K562 (cell line): Measurements from ENCODE around the gene UBE2E2.

Source experiments
- CTCF ChIP-seq, 3 experiments: IDR thresholded peaks in 2 of 3; conservative IDR thresholded peaks in 1 of 3; 2 replicates each; pipeline ENCODE4 v1.5.1; 2011 to 2012; ENCODE audit warnings: low read length in 3 of 3, mild to moderate bottlenecking in 3 of 3, control low read depth in 2 of 3, improper control_type of control experiment in 1 of 3, inconsistent platforms in 1 of 3, low read depth in 1 of 3, mixed read lengths in 1 of 3, moderate library complexity in 1 of 3; ENCODE audit not compliant: insufficient read depth in 2 of 3
- EP300 ChIP-seq: IDR thresholded peaks from 2 replicates; pipeline ENCODE4 v1.6.1; 2012; ENCODE audit warnings: low read length, improper control_type of control experiment
- NR2C2 ChIP-seq, 2 experiments: fragments of 200-800 bp in 1 of 2; sonication (Bioruptor generic) in 1 of 2; sonication (generic) in 1 of 2; formaldehyde crosslinking in 1 of 2; IDR thresholded peaks; 2 replicates each; pipeline versions ENCODE4 v1.6.1 to v1.8.0; 2016 to 2022; ENCODE audit warnings: mild to moderate bottlenecking in 1 of 2, missing compliant biosample characterization in 1 of 2, missing genetic modification characterization in 1 of 2, missing genetic modification reagents in 1 of 2
- USF1 ChIP-seq: sonication (generic); formaldehyde crosslinking; IDR thresholded peaks from 2 replicates; pipeline ENCODE4 v1.9.0; 2022; ENCODE audit warnings: mild to moderate bottlenecking, missing genetic modification reagents
- VEZF1 ChIP-seq: fragments of 200-800 bp; sonication (Bioruptor generic); IDR thresholded peaks from 2 replicates; pipeline ENCODE4 v1.6.1; 2017; ENCODE audit warnings: missing genetic modification characterization, missing compliant biosample characterization
- ZNF639 ChIP-seq, 2 experiments: fragments of 200-800 bp in 1 of 2; sonication (Bioruptor generic) in 1 of 2; sonication (generic) in 1 of 2; formaldehyde crosslinking in 1 of 2; IDR thresholded peaks in 1 of 2; conservative IDR thresholded peaks in 1 of 2; 2 replicates each; pipeline versions ENCODE4 v1.5.0 to v1.6.1; 2016 to 2020; ENCODE audit warnings: missing compliant biosample characterization in 1 of 2, missing genetic modification characterization in 1 of 2, missing genetic modification reagents in 1 of 2

DNA sequence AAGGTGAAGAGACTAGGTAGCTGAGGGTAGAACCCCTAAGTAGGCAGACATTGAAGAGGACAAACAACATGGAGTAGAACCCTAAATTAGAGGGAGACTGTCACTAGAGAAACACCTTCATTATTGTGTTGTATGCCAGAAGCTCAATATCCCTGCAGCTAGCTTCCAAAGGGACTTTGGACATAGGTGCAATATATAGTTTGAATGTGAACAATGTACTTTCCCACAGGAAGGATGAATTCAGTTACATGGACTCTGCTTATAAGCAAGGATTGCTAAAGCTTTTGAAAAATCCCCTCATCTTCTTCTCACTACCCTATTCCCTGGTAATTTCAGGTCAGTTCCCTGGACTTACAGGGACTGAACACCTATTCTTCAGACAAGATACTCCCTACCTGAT, 288.9 kb downstream of the UBE2E2 start:
- no peak for TF ChIP-seq USF1 (CRISPR knock-in tag)
- no peak for TF ChIP-seq CTCF (IDR thresholded peaks at IDR 0.05 in 2 of 3, conservative IDR thresholded peaks at IDR 0.05 in 1 of 3; ENCODE audit: insufficient read depth in 2 of 3, low read depth in 1 of 3, low read length in 3 of 3)
- TF ChIP-seq NR2C2 (CRISPR knock-in tag; IDR thresholded peaks at IDR 0.05): no peak
- TF ChIP-seq NR2C2 (tag; IDR thresholded peaks at IDR 0.05): no peak
- no peak for TF ChIP-seq EP300
- TF ChIP-seq VEZF1 (CRISPR knock-in tag): no peak
- TF ChIP-seq ZNF639 (CRISPR knock-in tag; conservative IDR thresholded peaks at IDR 0.05 in 1 of 2, IDR thresholded peaks at IDR 0.05 in 1 of 2): no peak
